ENCODE measurements around the gene G3BP1.
"Not testable (repeated sequence)": the region's sequence is repeated elsewhere in the genome, so short reads cannot be mapped to it uniquely, and the experiment has no call there.

GRCh38 chr5:151860867-151861266 is 89.1 kb downstream of the G3BP1 start:
- TF ChIP-seq, protein P1, sequence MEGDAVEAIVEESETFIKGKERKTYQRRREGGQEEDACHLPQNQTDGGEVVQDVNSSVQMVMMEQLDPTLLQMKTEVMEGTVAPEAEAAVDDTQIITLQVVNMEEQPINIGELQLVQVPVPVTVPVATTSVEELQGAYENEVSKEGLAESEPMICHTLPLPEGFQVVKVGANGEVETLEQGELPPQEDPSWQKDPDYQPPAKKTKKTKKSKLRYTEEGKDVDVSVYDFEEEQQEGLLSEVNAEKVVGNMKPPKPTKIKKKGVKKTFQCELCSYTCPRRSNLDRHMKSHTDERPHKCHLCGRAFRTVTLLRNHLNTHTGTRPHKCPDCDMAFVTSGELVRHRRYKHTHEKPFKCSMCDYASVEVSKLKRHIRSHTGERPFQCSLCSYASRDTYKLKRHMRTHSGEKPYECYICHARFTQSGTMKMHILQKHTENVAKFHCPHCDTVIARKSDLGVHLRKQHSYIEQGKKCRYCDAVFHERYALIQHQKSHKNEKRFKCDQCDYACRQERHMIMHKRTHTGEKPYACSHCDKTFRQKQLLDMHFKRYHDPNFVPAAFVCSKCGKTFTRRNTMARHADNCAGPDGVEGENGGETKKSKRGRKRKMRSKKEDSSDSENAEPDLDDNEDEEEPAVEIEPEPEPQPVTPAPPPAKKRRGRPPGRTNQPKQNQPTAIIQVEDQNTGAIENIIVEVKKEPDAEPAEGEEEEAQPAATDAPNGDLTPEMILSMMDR (conservative IDR thresholded peaks at IDR 0.05; ENCODE audit: low read depth, low read length) = not testable (repeated sequence)
- not testable (repeated sequence) for TF ChIP-seq EZH2phosphoT487 (IDR thresholded peaks at IDR 0.05; ENCODE audit: borderline replicate concordance, low read length)

All from PC-3 (cell line).